NCI-H460 (cell line): ENCODE data around the gene RASL12. TPM values are rescaled to one million over a fixed set of nuclear protein-coding genes. Genes with fewer than 3 reads are reported as not detected.
"Not testable (repeated sequence)": the region's sequence is repeated elsewhere in the genome, so short reads cannot be mapped to it uniquely, and the experiment has no call there.

ENCODE experiments used
- DNase-seq: peaks from one replicate; pipeline ENCODE4 v3.0.0-alpha.2; 2016; ENCODE audit warnings: low read depth; ENCODE audit errors: extremely low read depth
- total RNA-seq: library from RNA; depleted of rRNA; stranded (reverse); fragments of >200 nt; shearing (Covaris generic); gene quantifications from 2 replicates; pipeline ENCODE4 v1.2.3, GENCODE V29; 2014

Gene RASL12
- total RNA-seq, 1 experiment from 2014 or later, result 0.07 TPM

- DNase-seq, result no peak
These were observed 10.2 kb downstream of the RASL12 start for GRCh38 chr15:65057549-65057940.

GRCh38 chr15:65056868-65057548 lies 10.8 kb downstream of the RASL12 start:
- no peak for DNase-seq

- no peak for DNase-seq
These were observed 11.7 kb downstream of the RASL12 start for GRCh38 chr15:65056106-65056505.

GRCh38 chr15:65055201-65055870 lies 12.5 kb downstream of the RASL12 start:
- DNase-seq, result no peak

GRCh38 chr15:65054333-65055200 lies 13.2 kb downstream of the RASL12 start:
- peak; percentile 61 for DNase-seq

GRCh38 chr15:65052956-65053355 lies 14.8 kb downstream of the RASL12 start:
- DNase-seq, result no peak

GRCh38 chr15:65051266-65051665 lies 16.5 kb downstream of the RASL12 start:
- no peak for DNase-seq

GRCh38 chr15:65050270-65050669 lies 17.5 kb downstream of the RASL12 start:
- DNase-seq, result no peak

- DNase-seq, result peak; percentile 93
These were observed 18.4 kb downstream of the RASL12 start for GRCh38 chr15:65049418-65049840.

GRCh38 chr15:65048241-65048640 lies 19.6 kb downstream of the RASL12 start:
- DNase-seq, result no peak

GRCh38 chr15:65044724-65045481 lies 22.9 kb downstream of the RASL12 start, which contains the start of gene SLC51B:
Gene SLC51B (plus strand): TSS chr15:65045387. CDS start chr15:65050005, 4,618 bp downstream.
- DNase-seq, result peak; percentile 25

GRCh38 chr15:65044218-65044617 lies 23.6 kb downstream of the RASL12 start:
- DNase-seq, result not testable (repeated sequence)

GRCh38 chr15:65042776-65043327 lies 24.9 kb downstream of the RASL12 start:
- no peak for DNase-seq

GRCh38 chr15:65041787-65042186 lies 26.0 kb downstream of the RASL12 start:
- DNase-seq, result no peak

GRCh38 chr15:65040461-65040860 lies 27.3 kb downstream of the RASL12 start:
- DNase-seq, result no peak

- no peak for DNase-seq
These were observed 29.0 kb downstream of the RASL12 start for GRCh38 chr15:65038836-65039235.

GRCh38 chr15:65038428-65038827 lies 29.4 kb downstream of the RASL12 start:
- DNase-seq, result no peak

- no peak for DNase-seq
These were observed 30.5 kb downstream of the RASL12 start for GRCh38 chr15:65037309-65037708.

GRCh38 chr15:65034719-65035118 lies 33.1 kb downstream of the RASL12 start:
- DNase-seq, result no peak

- peak; percentile 38 for DNase-seq
These were observed 34.0 kb downstream of the RASL12 start for GRCh38 chr15:65033659-65034269.
